ENCODE results near the gene ANP32E.
"Not testable (repeated sequence)": the region's sequence is repeated elsewhere in the genome, so short reads cannot be mapped to it uniquely, and the experiment has no call there.

Gene ANP32E

GRCh38 chr1:150236614-150237100 lies 745 bp upstream of the ANP32E start:
- H3K4me3 ChIP-seq (ENCODE audit: control insufficient read depth, low read depth, low read length), result peak overlapping the region; percentile 64
- no peak for TF ChIP-seq CTCF (IDR thresholded peaks at IDR 0.05; ENCODE audit: control insufficient read depth, insufficient read depth, low read depth, low read length, missing control alignments)
- no peak for DNase-seq (ENCODE audit: low read depth)

- H3K4me3 ChIP-seq (ENCODE audit: control insufficient read depth, low read depth, low read length), result peak overlapping the region; percentile 64
- no peak for DNase-seq (ENCODE audit: low read depth)
- TF ChIP-seq CTCF (IDR thresholded peaks at IDR 0.05; ENCODE audit: control insufficient read depth, insufficient read depth, low read depth, low read length, missing control alignments), result no peak
Measured at GRCh38 chr1:150235294-150235851, 539 bp downstream of the ANP32E start.

- no peak for DNase-seq (ENCODE audit: low read depth)
- TF ChIP-seq CTCF (IDR thresholded peaks at IDR 0.05; ENCODE audit: control insufficient read depth, insufficient read depth, low read depth, low read length, missing control alignments), result no peak
- H3K4me3 ChIP-seq (ENCODE audit: control insufficient read depth, low read depth, low read length), result peak overlapping the region; percentile 64
Measured at GRCh38 chr1:150234566-150235293, 1.2 kb downstream of the ANP32E start.

GRCh38 chr1:150234309-150234565 lies 1.7 kb downstream of the ANP32E start:
- peak overlapping the region; percentile 64 for H3K4me3 ChIP-seq (ENCODE audit: control insufficient read depth, low read depth, low read length)
- no peak for DNase-seq (ENCODE audit: low read depth)
- TF ChIP-seq CTCF (IDR thresholded peaks at IDR 0.05; ENCODE audit: control insufficient read depth, insufficient read depth, low read depth, low read length, missing control alignments), result no peak

- peak overlapping the region; percentile 64 for H3K4me3 ChIP-seq (ENCODE audit: control insufficient read depth, low read depth, low read length)
- TF ChIP-seq CTCF (IDR thresholded peaks at IDR 0.05; ENCODE audit: control insufficient read depth, insufficient read depth, low read depth, low read length, missing control alignments), result no peak
- DNase-seq (ENCODE audit: low read depth), result no peak
Measured at GRCh38 chr1:150233359-150234308, 2.3 kb downstream of the ANP32E start.

GRCh38 chr1:150232921-150233320 lies 3.0 kb downstream of the ANP32E start:
- not testable (repeated sequence) for DNase-seq (ENCODE audit: low read depth); H3K4me3 ChIP-seq (ENCODE audit: control insufficient read depth, low read depth, low read length)

GRCh38 chr1:150228246-150228645 lies 7.7 kb downstream of the ANP32E start:
- not testable (repeated sequence) for H3K4me3 ChIP-seq (ENCODE audit: control insufficient read depth, low read depth, low read length); DNase-seq (ENCODE audit: low read depth)

Data from AG09309 (cell line).